Measurements from ENCODE around the gene SELENOM.

SELENOM gene

GRCh38 chr22:31094741-31095140 lies 12.6 kb downstream of the SELENOM start:
- no peak overlapping the region for H3K4me3 ChIP-seq (ENCODE audit: low read depth, low read length)
- DNase-seq (ENCODE audit: low read depth) = no peak

- H3K4me3 ChIP-seq (ENCODE audit: low read depth, low read length) = no peak overlapping the region
- DNase-seq (ENCODE audit: low read depth) = no peak
These were observed 13.3 kb downstream of the SELENOM start for GRCh38 chr22:31094021-31094551.

GRCh38 chr22:31093086-31093850 lies 14.1 kb downstream of the SELENOM start:
- no peak for DNase-seq (ENCODE audit: low read depth)

GRCh38 chr22:31092161-31092560 lies 15.2 kb downstream of the SELENOM start:
- no peak for DNase-seq (ENCODE audit: low read depth)
- H3K4me3 ChIP-seq (ENCODE audit: low read depth, low read length) = no peak overlapping the region

More at GRCh38 chr22:31093086-31093850, 14.1 kb downstream of the SELENOM start:
- no peak overlapping the region for H3K4me3 ChIP-seq (ENCODE audit: low read depth, low read length)

GRCh38 chr22:31091106-31091975 lies 16.0 kb downstream of the SELENOM start:
- no peak for DNase-seq (ENCODE audit: low read depth)
- no peak overlapping the region for H3K4me3 ChIP-seq (ENCODE audit: low read depth, low read length)

GRCh38 chr22:31090217-31091085 lies 16.9 kb downstream of the SELENOM start:
- no peak overlapping the region for H3K4me3 ChIP-seq (ENCODE audit: low read depth, low read length)
- DNase-seq (ENCODE audit: low read depth) = no peak

- no peak overlapping the region for H3K4me3 ChIP-seq (ENCODE audit: low read depth, low read length)
- DNase-seq (ENCODE audit: low read depth) = no peak
These were observed 17.9 kb downstream of the SELENOM start for GRCh38 chr22:31089160-31090100.

- no peak for DNase-seq (ENCODE audit: low read depth)
- no peak overlapping the region for H3K4me3 ChIP-seq (ENCODE audit: low read depth, low read length)
These were observed 19.0 kb downstream of the SELENOM start for GRCh38 chr22:31088233-31088986.

- DNase-seq (ENCODE audit: low read depth) = no peak
- no peak overlapping the region for H3K4me3 ChIP-seq (ENCODE audit: low read depth, low read length)
These were observed 19.6 kb downstream of the SELENOM start for GRCh38 chr22:31087744-31088215.

GRCh38 chr22:31086703-31087330 lies 20.6 kb downstream of the SELENOM start:
- H3K4me3 ChIP-seq (ENCODE audit: low read depth, low read length) = no peak overlapping the region
- DNase-seq (ENCODE audit: low read depth) = no peak

GRCh38 chr22:31085928-31086327 lies 21.4 kb downstream of the SELENOM start:
- DNase-seq (ENCODE audit: low read depth) = no peak
- H3K4me3 ChIP-seq (ENCODE audit: low read depth, low read length) = no peak overlapping the region

- peak overlapping the region; percentile 69 for H3K4me3 ChIP-seq (ENCODE audit: low read depth, low read length)
These were observed 21.9 kb downstream of the SELENOM start for GRCh38 chr22:31085493-31085824.

GRCh38 chr22:31084811-31085492 lies 22.4 kb downstream of the SELENOM start:
- peak overlapping the region; percentile 69 for H3K4me3 ChIP-seq (ENCODE audit: low read depth, low read length)
- no peak for DNase-seq (ENCODE audit: low read depth)

More at GRCh38 chr22:31085493-31085824, 21.9 kb downstream of the SELENOM start:
- DNase-seq (ENCODE audit: low read depth) = no peak

- DNase-seq (ENCODE audit: low read depth) = no peak
These were observed 23.2 kb downstream of the SELENOM start for GRCh38 chr22:31083923-31084810.

GRCh38 chr22:31083377-31083768 lies 24.0 kb downstream of the SELENOM start:
- no peak for DNase-seq (ENCODE audit: low read depth)
- H3K4me3 ChIP-seq (ENCODE audit: low read depth, low read length) = peak overlapping the region; percentile 1

More at GRCh38 chr22:31083923-31084810, 23.2 kb downstream of the SELENOM start:
- H3K4me3 ChIP-seq (ENCODE audit: low read depth, low read length) = peak overlapping the region; percentile 69
